ENCODE measurements around the gene HEG1. TPM values are rescaled to one million over a fixed set of nuclear protein-coding genes. Genes with fewer than 3 reads are reported as not detected.

The HEG1 gene
- total and polyA plus RNA-seq, 2 donors (not counting 3 experiments of a cell fraction or from before 2014, with no cell fraction given): 50.1 to 106 TPM

DNA sequence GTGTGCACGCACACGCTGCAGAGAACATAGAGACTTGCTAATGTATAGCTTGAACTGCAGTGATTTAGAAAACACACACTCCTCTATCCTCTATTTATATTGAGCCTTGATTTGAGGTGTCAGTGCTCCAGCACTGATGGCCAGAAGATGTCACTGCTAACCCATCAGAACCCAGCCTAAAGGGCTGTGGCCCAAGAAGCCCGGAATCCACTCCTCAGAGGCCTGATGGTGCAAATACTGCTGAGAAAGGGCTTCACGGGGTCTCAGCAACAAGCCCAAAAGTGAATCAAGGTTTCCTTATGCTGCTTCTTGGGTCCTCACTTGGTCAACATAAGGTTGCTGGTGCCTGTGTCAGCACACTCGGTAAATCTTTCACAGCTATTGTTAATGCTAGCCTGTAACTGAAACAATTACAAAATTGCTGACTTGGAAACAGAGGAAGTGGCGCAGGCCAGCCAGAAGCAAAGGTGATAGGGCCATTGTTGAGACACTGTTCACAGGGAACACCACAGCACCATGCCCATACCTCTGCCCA lies 60.3 kb downstream of the HEG1 start:
- BruUV-seq (replicated peaks): no TSS peak

More for the DNA sequence above, 60.3 kb downstream of the HEG1 start:
- peaks cover 7% of the 10 kb centered on the region for H3K4me1 ChIP-seq (ENCODE audit: control insufficient read depth, extremely low read depth, insufficient read depth, low read length)
- no peaks in the 10 kb centered on the region for H4K20me1 ChIP-seq (replicated peaks; ENCODE audit: control insufficient read depth, extremely low read depth, insufficient read depth, low read length)
- POLR2A ChIA-PET: no interaction called here
- H3K79me2 ChIP-seq (ENCODE audit: control insufficient read depth, insufficient read depth, low read length): no peaks in the 10 kb centered on the region
- no peak overlapping the region for H3K4me3 ChIP-seq (replicated peaks in 1 of 3; ENCODE audit: insufficient read depth in 1 of 3, low read depth in 1 of 3, low read length in 3 of 3)
- CTCF ChIA-PET: interaction anchor here (0.6 to 2.3 kb wide), 27 partner anchors 9 to 451 kb away, joined by 3 to 17 read pairs (median 4); no protein-coding TSS in a partner anchor
- H3K27me3 ChIP-seq (ENCODE audit: control insufficient read depth in 2 of 2, insufficient read depth in 2 of 2, low read length in 2 of 2): no peaks in the 10 kb centered on the region
- no peaks in the 10 kb centered on the region for H3K9me1 ChIP-seq (replicated peaks; ENCODE audit: control insufficient read depth, extremely low read depth, insufficient read depth, low read length)
- no peak overlapping the region for H3K4me2 ChIP-seq (ENCODE audit: insufficient read depth, low read length)
- dilution Hi-C loops (cut with MboI; ENCODE audit: extremely low pct_ligation_motif_present, low sequenced_read_pairs): no loop called here
- FAIRE-seq: peak; percentile 15
- H3K27ac ChIP-seq (ENCODE audit: insufficient read depth, low read depth, low read length): no peak overlapping the region
- intact Hi-C loops (cut with micrococcal nuclease): loop anchor here (1.0 kb wide), 4 partner anchors 57 to 442 kb away; no protein-coding TSS in a partner anchor
- H3K36me3 ChIP-seq (ENCODE audit: control insufficient read depth in 2 of 2, extremely low read depth in 1 of 2, insufficient read depth in 2 of 2, low read length in 2 of 2): peaks cover 19 to 22% of the 10 kb centered on the region in 2 experiments
- H3K9me3 ChIP-seq (replicated peaks; ENCODE audit: control insufficient read depth, insufficient read depth, low read length): no peaks in the 10 kb centered on the region
- H3K9ac ChIP-seq (replicated peaks; ENCODE audit: extremely low read depth, insufficient read depth, low read length): no peak overlapping the region
- peak; percentile 67 for DNase-seq (ENCODE audit: low read depth, low spot score)
- H2AFZ ChIP-seq (ENCODE audit: low read depth, low read length): no peak overlapping the region
- TF ChIP-seq, protein P1, sequence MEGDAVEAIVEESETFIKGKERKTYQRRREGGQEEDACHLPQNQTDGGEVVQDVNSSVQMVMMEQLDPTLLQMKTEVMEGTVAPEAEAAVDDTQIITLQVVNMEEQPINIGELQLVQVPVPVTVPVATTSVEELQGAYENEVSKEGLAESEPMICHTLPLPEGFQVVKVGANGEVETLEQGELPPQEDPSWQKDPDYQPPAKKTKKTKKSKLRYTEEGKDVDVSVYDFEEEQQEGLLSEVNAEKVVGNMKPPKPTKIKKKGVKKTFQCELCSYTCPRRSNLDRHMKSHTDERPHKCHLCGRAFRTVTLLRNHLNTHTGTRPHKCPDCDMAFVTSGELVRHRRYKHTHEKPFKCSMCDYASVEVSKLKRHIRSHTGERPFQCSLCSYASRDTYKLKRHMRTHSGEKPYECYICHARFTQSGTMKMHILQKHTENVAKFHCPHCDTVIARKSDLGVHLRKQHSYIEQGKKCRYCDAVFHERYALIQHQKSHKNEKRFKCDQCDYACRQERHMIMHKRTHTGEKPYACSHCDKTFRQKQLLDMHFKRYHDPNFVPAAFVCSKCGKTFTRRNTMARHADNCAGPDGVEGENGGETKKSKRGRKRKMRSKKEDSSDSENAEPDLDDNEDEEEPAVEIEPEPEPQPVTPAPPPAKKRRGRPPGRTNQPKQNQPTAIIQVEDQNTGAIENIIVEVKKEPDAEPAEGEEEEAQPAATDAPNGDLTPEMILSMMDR (IDR thresholded peaks at IDR 0.05; ENCODE audit: extremely low read depth in 1 of 2, insufficient read depth in 1 of 2, low read depth in 1 of 2, low read length in 2 of 2): peak; percentile 56 to 65
- no peak for TF ChIP-seq GATA2 (IDR thresholded peaks at IDR 0.05; ENCODE audit: insufficient read depth, insufficient read length, low read depth, low read length)
- TF ChIP-seq EZH2 (IDR thresholded peaks at IDR 0.05; ENCODE audit: borderline replicate concordance, low read depth, low read length, severe bottlenecking): no peak
- no peak for TF ChIP-seq JUN (IDR thresholded peaks at IDR 0.05; ENCODE audit: borderline replicate concordance, insufficient read depth, insufficient read length, low read depth)
- TF ChIP-seq MYC (IDR thresholded peaks at IDR 0.05; ENCODE audit: low read depth, low read length): no peak
- no peak for TF ChIP-seq FOS (IDR thresholded peaks at IDR 0.05; ENCODE audit: borderline replicate concordance, insufficient read depth, low read length)
- TF ChIP-seq, protein P2, sequence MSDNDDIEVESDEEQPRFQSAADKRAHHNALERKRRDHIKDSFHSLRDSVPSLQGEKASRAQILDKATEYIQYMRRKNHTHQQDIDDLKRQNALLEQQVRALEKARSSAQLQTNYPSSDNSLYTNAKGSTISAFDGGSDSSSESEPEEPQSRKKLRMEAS (IDR thresholded peaks at IDR 0.05; ENCODE audit: insufficient read depth, insufficient read length): no peak
